ENCODE results near the gene KNTC1.
"Not testable (repeated sequence)": the region's sequence is repeated elsewhere in the genome, so short reads cannot be mapped to it uniquely, and the experiment has no call there.

KNTC1 gene

GRCh38 chr12:122646517-122647217 lies 119.6 kb downstream of the KNTC1 start:
- DNase-seq (ENCODE audit: low read depth), result peak; percentile 63

- DNase-seq (ENCODE audit: low read depth), result no peak
Measured at GRCh38 chr12:122651520-122652224, 124.6 kb downstream of the KNTC1 start.

GRCh38 chr12:122653291-122653690 lies 126.2 kb downstream of the KNTC1 start:
- DNase-seq (ENCODE audit: low read depth), result not testable (repeated sequence)

- DNase-seq (ENCODE audit: low read depth), result no peak
Measured at GRCh38 chr12:122656298-122656697, 129.2 kb downstream of the KNTC1 start.

GRCh38 chr12:122659579-122659978 lies 132.5 kb downstream of the KNTC1 start:
- DNase-seq (ENCODE audit: low read depth), result no peak

GRCh38 chr12:122661246-122661645 lies 134.2 kb downstream of the KNTC1 start:
- no peak for DNase-seq (ENCODE audit: low read depth)

- no peak for DNase-seq (ENCODE audit: low read depth)
Measured at GRCh38 chr12:122661938-122662337, 134.9 kb downstream of the KNTC1 start.

GRCh38 chr12:122665349-122665748 lies 138.3 kb downstream of the KNTC1 start:
- no peak for DNase-seq (ENCODE audit: low read depth)

GRCh38 chr12:122665759-122666158 lies 138.7 kb downstream of the KNTC1 start:
- DNase-seq (ENCODE audit: low read depth), result no peak

- no peak for DNase-seq (ENCODE audit: low read depth)
Measured at GRCh38 chr12:122668268-122668667, 141.2 kb downstream of the KNTC1 start.

GRCh38 chr12:122669397-122670070 lies 142.5 kb downstream of the KNTC1 start:
- DNase-seq (ENCODE audit: low read depth), result peak; percentile 32

- DNase-seq (ENCODE audit: low read depth), result no peak
Measured at GRCh38 chr12:122672515-122672914, 145.5 kb downstream of the KNTC1 start.
